ENCODE data around the gene ARL14. TPM values are rescaled to one million over a fixed set of nuclear protein-coding genes. Genes with fewer than 3 reads are reported as not detected.

Gene ARL14
- total RNA-seq (2014; rRNA removed; shearing (Covaris generic)): not detected in 2 replicates
- not detected in 2 replicates for polyA plus RNA-seq (2015; cell fraction: cytosol; rRNA removed)
- not detected in 2 replicates for polyA plus RNA-seq (2015; cell fraction: nucleus; rRNA removed)

GRCh38 chr3:160676547-160677303, at the start of gene ARL14:
Gene ARL14 (plus strand): TSS chr3:160677160. CDS start chr3:160677347, 187 bp downstream.
- in situ Hi-C loops (cut with HindIII; ENCODE audit: low pct_unique_long_range_greater_than_20kb, low sequenced_read_pairs): no loop called here
- no peak for DNase-seq (ENCODE audit: low read depth, low spot score)

GRCh38 chr3:160629491-160629890, 47.5 kb upstream of the ARL14 start:
- no peak for DNase-seq (ENCODE audit: low read depth, low spot score)

GRCh38 chr3:160633361-160634083, 43.4 kb upstream of the ARL14 start:
- DNase-seq (ENCODE audit: low read depth, low spot score): no peak

More at GRCh38 chr3:160629491-160629890, 47.5 kb upstream of the ARL14 start:
- in situ Hi-C loops (cut with HindIII; ENCODE audit: low pct_unique_long_range_greater_than_20kb, low sequenced_read_pairs): no loop called here

DNA sequence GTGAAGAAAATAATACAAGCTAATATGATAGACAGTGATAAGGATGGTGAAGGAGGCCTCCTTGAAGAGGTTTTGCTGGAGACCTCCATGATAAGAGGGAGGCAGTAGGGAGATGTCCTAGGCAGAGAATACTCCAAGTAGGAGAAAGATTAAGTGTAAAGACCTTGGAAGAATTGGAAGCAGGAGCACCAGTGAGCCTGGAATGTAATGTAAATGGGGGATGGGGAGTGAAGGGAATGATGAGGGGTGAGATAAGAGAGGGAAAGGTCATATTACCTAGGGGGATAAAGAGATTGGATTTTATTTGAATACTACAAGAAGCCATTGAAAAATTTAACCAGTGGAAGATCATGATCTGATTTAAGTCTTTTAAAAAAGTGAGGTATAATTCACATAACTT, 41.7 kb upstream of the ARL14 start:
- no peak for DNase-seq (ENCODE audit: low read depth, low spot score)
- in situ Hi-C loops (cut with HindIII; ENCODE audit: low pct_unique_long_range_greater_than_20kb, low sequenced_read_pairs): no loop called here

More at GRCh38 chr3:160633361-160634083, 43.4 kb upstream of the ARL14 start:
- in situ Hi-C loops (cut with HindIII; ENCODE audit: low pct_unique_long_range_greater_than_20kb, low sequenced_read_pairs): no loop called here

DNA sequence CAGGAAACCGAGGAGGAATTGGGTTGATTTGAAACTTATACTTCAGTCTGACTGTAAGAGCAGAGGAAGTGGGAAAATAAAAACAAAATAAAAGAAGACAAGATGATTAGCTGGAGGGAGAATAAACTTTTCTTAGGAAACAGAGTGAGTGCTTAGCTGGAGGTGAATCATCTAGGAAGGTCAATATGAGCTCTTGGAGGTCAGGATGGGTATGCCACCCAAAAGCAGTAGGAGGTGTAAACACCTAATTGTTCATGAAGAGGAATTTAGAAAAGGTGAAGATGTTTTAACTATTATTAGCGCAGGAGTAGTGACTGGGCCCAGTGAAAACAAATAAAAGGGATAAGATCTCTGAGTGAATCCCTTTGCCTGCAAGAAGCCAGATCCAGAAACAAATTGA, 39.9 kb upstream of the ARL14 start:
- DNase-seq (ENCODE audit: low read depth, low spot score): no peak
- in situ Hi-C loops (cut with HindIII; ENCODE audit: low pct_unique_long_range_greater_than_20kb, low sequenced_read_pairs): no loop called here

DNA sequence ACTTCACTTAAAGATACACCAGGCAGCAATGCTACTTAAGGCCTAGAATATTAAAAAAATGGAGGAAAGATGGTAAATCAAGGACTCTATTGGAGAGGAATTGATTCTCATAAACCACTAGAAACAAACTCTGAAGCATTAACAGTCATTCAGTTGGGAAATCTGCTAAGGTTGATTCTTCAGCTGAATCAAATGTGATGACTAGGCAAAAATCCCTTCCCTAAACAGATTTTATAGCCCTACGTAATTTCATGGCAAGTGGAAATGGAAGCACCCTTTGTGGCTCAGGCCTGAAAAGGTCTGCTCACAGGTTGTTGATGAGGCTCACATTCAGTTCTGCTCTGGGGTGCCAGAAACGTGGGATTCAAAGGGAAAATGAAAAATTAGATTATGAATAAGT, 38.8 kb upstream of the ARL14 start:
- in situ Hi-C loops (cut with HindIII; ENCODE audit: low pct_unique_long_range_greater_than_20kb, low sequenced_read_pairs): no loop called here
- DNase-seq (ENCODE audit: low read depth, low spot score): no peak

DNA sequence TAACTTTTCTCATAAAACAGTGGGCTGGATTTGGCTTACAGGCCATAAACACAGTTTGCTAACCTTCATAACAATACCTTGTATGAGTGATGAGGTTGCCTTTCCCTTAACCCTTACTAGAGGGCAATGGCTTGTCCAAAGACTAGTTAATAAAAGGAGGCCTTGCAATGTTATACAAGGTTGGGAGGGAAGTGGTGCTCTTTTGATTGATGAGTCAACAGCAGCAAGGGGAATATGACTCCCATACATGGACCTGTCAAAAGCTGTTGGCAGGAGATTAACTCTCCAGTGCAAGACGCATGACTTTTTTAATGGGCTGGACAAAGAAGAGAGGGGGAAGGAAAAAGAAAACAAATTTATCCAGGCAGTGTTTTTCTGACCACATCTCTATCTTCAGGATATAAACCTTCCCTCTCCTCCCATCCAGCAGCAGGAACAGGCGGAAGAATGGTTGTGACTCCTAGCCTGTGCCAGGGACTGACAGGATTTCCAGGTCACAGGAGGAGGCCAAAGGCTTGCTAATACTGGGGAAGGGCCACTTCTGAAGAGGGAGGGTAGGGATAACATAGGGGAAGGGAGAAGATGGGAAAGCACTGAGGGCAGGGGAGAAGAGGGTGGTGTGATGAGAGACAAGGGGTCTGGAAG, 35.2 kb upstream of the ARL14 start:
- in situ Hi-C loops (cut with HindIII; ENCODE audit: low pct_unique_long_range_greater_than_20kb, low sequenced_read_pairs): no loop called here
- peak; percentile 9 for DNase-seq (ENCODE audit: low read depth, low spot score)

- in situ Hi-C loops (cut with HindIII; ENCODE audit: low pct_unique_long_range_greater_than_20kb, low sequenced_read_pairs): no loop called here
- DNase-seq (ENCODE audit: low read depth, low spot score): peak; percentile 42
Observed at GRCh38 chr3:160643994-160644393, 33.0 kb upstream of the ARL14 start.

DNA sequence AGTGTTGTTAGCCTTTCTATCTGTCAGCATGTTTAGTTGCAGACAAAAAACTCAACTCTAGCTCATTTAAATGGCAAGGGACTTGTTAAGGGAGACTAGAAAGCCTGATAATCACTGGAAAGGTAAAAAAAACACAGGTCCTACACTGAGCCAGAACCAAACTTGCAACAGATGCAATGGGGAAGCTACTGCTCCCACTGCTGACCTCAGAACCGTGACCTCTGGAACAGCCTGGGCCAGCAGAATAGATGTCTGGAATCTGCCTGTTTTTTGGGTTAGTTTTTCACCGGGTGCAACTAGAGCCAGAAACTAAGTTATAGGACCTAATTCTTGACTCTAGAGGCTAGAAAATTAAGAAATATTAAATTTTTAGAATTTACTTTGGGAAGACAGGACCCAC, 32.5 kb upstream of the ARL14 start:
- in situ Hi-C loops (cut with HindIII; ENCODE audit: low pct_unique_long_range_greater_than_20kb, low sequenced_read_pairs): no loop called here
- no peak for DNase-seq (ENCODE audit: low read depth, low spot score)

DNA sequence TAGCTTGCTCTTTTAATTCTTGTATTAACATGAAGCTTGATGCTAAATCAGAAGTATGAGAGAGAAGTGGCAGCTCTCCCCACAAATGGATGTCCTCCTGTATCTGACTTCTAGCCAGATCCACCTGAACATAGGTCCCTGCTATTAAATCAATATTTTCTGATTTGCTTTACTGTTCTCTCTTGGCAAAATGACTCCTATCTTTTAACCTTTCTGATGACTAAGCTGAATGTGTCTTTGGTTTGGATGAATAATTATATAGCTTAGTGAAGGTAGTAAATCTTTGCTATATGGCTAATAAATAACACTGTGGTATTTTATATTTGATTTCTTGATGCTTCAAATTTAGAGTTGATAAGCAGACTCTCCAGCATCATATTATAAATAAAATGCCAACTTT, 28.3 kb upstream of the ARL14 start:
- in situ Hi-C loops (cut with HindIII; ENCODE audit: low pct_unique_long_range_greater_than_20kb, low sequenced_read_pairs): no loop called here
- DNase-seq (ENCODE audit: low read depth, low spot score): no peak

- in situ Hi-C loops (cut with HindIII; ENCODE audit: low pct_unique_long_range_greater_than_20kb, low sequenced_read_pairs): no loop called here
Observed at GRCh38 chr3:160649596-160649995, 27.4 kb upstream of the ARL14 start.

GRCh38 chr3:160653512-160653911, 23.4 kb upstream of the ARL14 start:
- in situ Hi-C loops (cut with HindIII; ENCODE audit: low pct_unique_long_range_greater_than_20kb, low sequenced_read_pairs): no loop called here
- no peak for DNase-seq (ENCODE audit: low read depth, low spot score)

More at GRCh38 chr3:160649596-160649995, 27.4 kb upstream of the ARL14 start:
- no peak for DNase-seq (ENCODE audit: low read depth, low spot score)

- in situ Hi-C loops (cut with HindIII; ENCODE audit: low pct_unique_long_range_greater_than_20kb, low sequenced_read_pairs): no loop called here
Observed at GRCh38 chr3:160660902-160661301, 16.1 kb upstream of the ARL14 start.

DNA sequence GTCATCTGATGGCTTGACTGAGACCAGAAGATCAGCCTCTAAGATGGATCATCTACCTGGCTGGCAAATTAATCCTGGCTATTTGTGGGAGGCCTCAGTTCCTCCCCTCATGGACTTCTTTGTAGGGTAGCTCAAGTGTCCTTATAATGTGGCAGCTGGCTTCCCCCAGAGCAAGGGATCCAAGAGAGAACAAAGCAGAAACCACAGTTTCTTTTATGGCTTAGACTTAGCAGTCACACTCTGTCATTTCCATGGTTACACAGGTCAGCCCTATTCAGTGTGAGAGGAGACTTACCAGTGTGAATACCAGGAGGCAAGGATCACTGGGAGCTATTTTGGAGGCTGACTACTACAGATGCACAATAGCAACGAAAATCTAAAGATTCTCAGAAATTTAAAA, 15.3 kb upstream of the ARL14 start:
- in situ Hi-C loops (cut with HindIII; ENCODE audit: low pct_unique_long_range_greater_than_20kb, low sequenced_read_pairs): no loop called here
- no peak for DNase-seq (ENCODE audit: low read depth, low spot score)

More at GRCh38 chr3:160660902-160661301, 16.1 kb upstream of the ARL14 start:
- DNase-seq (ENCODE audit: low read depth, low spot score): no peak

DNA sequence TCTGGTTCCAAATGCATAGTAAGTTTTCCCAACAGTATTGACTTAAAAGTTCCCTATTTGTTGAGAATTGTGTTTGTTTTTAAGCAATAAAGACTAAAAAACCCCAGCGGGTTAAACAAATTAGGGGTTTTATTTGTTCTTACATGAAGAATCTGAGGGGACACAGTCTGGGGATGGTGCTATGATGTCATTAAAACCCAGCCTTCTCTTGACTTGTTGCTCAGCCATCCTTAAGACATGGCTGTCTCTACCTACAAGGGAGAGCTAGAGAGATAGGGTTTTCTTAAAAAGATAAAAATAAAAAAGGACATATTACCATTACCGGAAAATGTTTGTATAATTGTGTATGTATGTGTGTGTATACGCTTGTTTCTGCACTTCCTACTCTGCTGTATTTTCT, 11.7 kb upstream of the ARL14 start:
- in situ Hi-C loops (cut with HindIII; ENCODE audit: low pct_unique_long_range_greater_than_20kb, low sequenced_read_pairs): no loop called here
- DNase-seq (ENCODE audit: low read depth, low spot score): no peak

GRCh38 chr3:160665784-160666526, 11.0 kb upstream of the ARL14 start:
- DNase-seq (ENCODE audit: low read depth, low spot score): peak; percentile 32
- in situ Hi-C loops (cut with HindIII; ENCODE audit: low pct_unique_long_range_greater_than_20kb, low sequenced_read_pairs): no loop called here

GRCh38 chr3:160667452-160667851, 9.5 kb upstream of the ARL14 start:
- in situ Hi-C loops (cut with HindIII; ENCODE audit: low pct_unique_long_range_greater_than_20kb, low sequenced_read_pairs): no loop called here
- DNase-seq (ENCODE audit: low read depth, low spot score): no peak

GRCh38 chr3:160668454-160668853, 8.5 kb upstream of the ARL14 start:
- in situ Hi-C loops (cut with HindIII; ENCODE audit: low pct_unique_long_range_greater_than_20kb, low sequenced_read_pairs): no loop called here
- DNase-seq (ENCODE audit: low read depth, low spot score): no peak
